HEK293 (cell line): Measurements from ENCODE around the gene SARS2.
A peak's percentile ranks its signal among the peaks of the same experiment; 100 is the strongest.

Source experiments
- CTCF ChIA-PET: fragments of 350-600 bp; formaldehyde crosslinking; extraction: SDS; loops from one replicate; lab custom pipeline; 2021; ENCODE audit warnings: antibody characterized with exemption; lab: Yijun Ruan, JAX
- POLR2A ChIA-PET: fragments of 300-600 bp; formaldehyde crosslinking; extraction: SDS; loops from one replicate; lab custom pipeline; 2020; ENCODE audit warnings: antibody characterized with exemption, inconsistent platforms; lab: Yijun Ruan, JAX
- H3K27ac ChIP-seq: fragments of 200-500 bp; sonication (Bioruptor generic); 2 replicates; pipeline ENCODE4 v1.5.1; 2014; ENCODE audit warnings: low read depth, low read length, control low read depth, inconsistent platforms; ENCODE audit errors: extremely low read depth
- H3K36me3 ChIP-seq, 2 experiments: fragments of 200-500 bp in 1 of 2; sonication (Bioruptor generic) in 1 of 2; 1 replicate in 1 of 2; 2 replicates in 1 of 2; pipeline ENCODE4 v1.5.1; 2014 to 2017; ENCODE audit warnings: inconsistent platforms in 2 of 2, low read length in 2 of 2; ENCODE audit not compliant: control insufficient read depth in 2 of 2, insufficient read depth in 1 of 2
- H3K4me1 ChIP-seq: fragments of 200-500 bp; sonication (Bioruptor generic); 2 replicates; pipeline ENCODE4 v1.5.1; 2014; ENCODE audit warnings: mild to moderate bottlenecking, low read length, inconsistent platforms; ENCODE audit not compliant: control insufficient read depth, insufficient read depth
- H3K4me3 ChIP-seq: 2 replicates; pipeline ENCODE4 v1.5.1; 2011; ENCODE audit warnings: low read depth, mild to moderate bottlenecking, control low read depth, low read length, moderate library complexity
- H3K9me3 ChIP-seq: fragments of 200-500 bp; sonication (Bioruptor generic); 2 replicates; pipeline ENCODE4 v1.5.1; 2014; ENCODE audit warnings: low read depth, low read length, inconsistent platforms; ENCODE audit not compliant: control insufficient read depth, insufficient read depth
- BCL11B ChIP-seq: fragments of 450-650 bp; formaldehyde crosslinking; IDR thresholded peaks from 2 replicates; pipeline ENCODE4 v1.5.1; 2016; ENCODE audit warnings: low read depth, missing biosample characterization, missing genetic modification characterization
- GLI2 ChIP-seq: fragments of 450-650 bp; formaldehyde crosslinking; IDR thresholded peaks from 2 replicates; pipeline ENCODE4; 2017; ENCODE audit warnings: missing biosample characterization, missing genetic modification characterization, low read depth, borderline replicate concordance
- GLI4 ChIP-seq: fragments of 450-650 bp; formaldehyde crosslinking; IDR thresholded peaks from 2 replicates; pipeline ENCODE4 v1.5.1; 2016; ENCODE audit warnings: missing biosample characterization, missing genetic modification characterization
- KLF16 ChIP-seq: fragments of 450-650 bp; formaldehyde crosslinking; IDR thresholded peaks from 2 replicates; pipeline ENCODE4 v1.5.1; 2017; ENCODE audit warnings: missing biosample characterization, missing genetic modification characterization
- OVOL3 ChIP-seq: fragments of 450-650 bp; formaldehyde crosslinking; IDR thresholded peaks from 2 replicates; pipeline ENCODE4 v1.5.1; 2016; ENCODE audit warnings: missing biosample characterization, missing genetic modification characterization
- SALL2 ChIP-seq: fragments of 450-650 bp; formaldehyde crosslinking; IDR thresholded peaks from 2 replicates; pipeline ENCODE4 v1.5.0; 2017; ENCODE audit warnings: missing biosample characterization, mild to moderate bottlenecking, missing genetic modification characterization, borderline replicate concordance
- SP2 ChIP-seq: fragments of 450-650 bp; formaldehyde crosslinking; IDR thresholded peaks from 2 replicates; pipeline ENCODE4 v1.5.1; 2016; ENCODE audit warnings: missing biosample characterization, missing genetic modification characterization
- WT1 ChIP-seq: fragments of 450-650 bp; formaldehyde crosslinking; IDR thresholded peaks from 2 replicates; pipeline ENCODE4 v1.5.1; 2016; ENCODE audit warnings: missing biosample characterization, missing genetic modification characterization
- ZBTB1 ChIP-seq: fragments of 450-650 bp; formaldehyde crosslinking; IDR thresholded peaks from 2 replicates; pipeline ENCODE4 v1.5.1; 2016; ENCODE audit warnings: missing biosample characterization, missing genetic modification characterization
- ZBTB7A ChIP-seq: fragments of 450-650 bp; formaldehyde crosslinking; IDR thresholded peaks from 2 replicates; pipeline ENCODE4 v1.5.1; 2016; ENCODE audit warnings: low read depth, missing biosample characterization, missing genetic modification characterization
- ZFP41 ChIP-seq: fragments of 450-650 bp; formaldehyde crosslinking; IDR thresholded peaks from 2 replicates; pipeline ENCODE4 v1.5.1; 2016; ENCODE audit warnings: missing biosample characterization, missing genetic modification characterization, borderline replicate concordance
- ZNF121 ChIP-seq: fragments of 450-650 bp; formaldehyde crosslinking; IDR thresholded peaks from 2 replicates; pipeline ENCODE4 v1.5.1; 2016; ENCODE audit warnings: missing biosample characterization, missing genetic modification characterization
- ZNF16 ChIP-seq: fragments of 450-650 bp; formaldehyde crosslinking; IDR thresholded peaks from 2 replicates; pipeline ENCODE4 v1.5.1; 2016; ENCODE audit warnings: low read depth, missing biosample characterization, missing genetic modification characterization
- ZNF175 ChIP-seq: fragments of 450-650 bp; formaldehyde crosslinking; IDR thresholded peaks from 2 replicates; pipeline ENCODE4 v1.5.1; 2016; ENCODE audit warnings: missing biosample characterization, missing genetic modification characterization
- ZNF221 ChIP-seq: fragments of 450-650 bp; formaldehyde crosslinking; IDR thresholded peaks from 2 replicates; pipeline ENCODE4 v1.5.1; 2017; ENCODE audit warnings: missing biosample characterization, missing genetic modification characterization, borderline replicate concordance
- ZNF239 ChIP-seq: fragments of 450-650 bp; formaldehyde crosslinking; IDR thresholded peaks from 2 replicates; pipeline ENCODE4 v1.5.1; 2016; ENCODE audit warnings: missing biosample characterization, missing genetic modification characterization
- ZNF266 ChIP-seq: fragments of 450-650 bp; formaldehyde crosslinking; IDR thresholded peaks from 2 replicates; pipeline ENCODE4 v1.5.1; 2016; ENCODE audit warnings: missing biosample characterization, missing genetic modification characterization, low read depth
- ZNF324 ChIP-seq: fragments of 450-650 bp; formaldehyde crosslinking; IDR thresholded peaks from 2 replicates; pipeline ENCODE4 v1.5.1; 2016; ENCODE audit warnings: missing biosample characterization, missing genetic modification characterization
- ZNF423 ChIP-seq: fragments of 450-650 bp; formaldehyde crosslinking; IDR thresholded peaks from 2 replicates; pipeline ENCODE4 v1.5.1; 2016; ENCODE audit warnings: missing biosample characterization, missing genetic modification characterization
- ZNF473 ChIP-seq: fragments of 450-650 bp; formaldehyde crosslinking; IDR thresholded peaks from 2 replicates; pipeline ENCODE4 v1.5.1; 2017; ENCODE audit warnings: missing biosample characterization, missing genetic modification characterization
- ZNF544 ChIP-seq: fragments of 450-650 bp; formaldehyde crosslinking; IDR thresholded peaks from 2 replicates; pipeline ENCODE4 v1.5.0; 2017; ENCODE audit warnings: missing biosample characterization, missing genetic modification characterization
- ZNF561 ChIP-seq: fragments of 450-650 bp; IDR thresholded peaks from 2 replicates; pipeline ENCODE4 v1.5.1; 2018; ENCODE audit warnings: missing biosample characterization, missing genetic modification characterization, borderline replicate concordance
- ZNF658 ChIP-seq: fragments of 450-650 bp; formaldehyde crosslinking; IDR thresholded peaks from 2 replicates; pipeline ENCODE4; 2016; ENCODE audit warnings: missing biosample characterization, missing genetic modification characterization
- ZNF747 ChIP-seq: fragments of 450-650 bp; formaldehyde crosslinking; IDR thresholded peaks from 2 replicates; pipeline ENCODE4 v1.5.1; 2016; ENCODE audit warnings: missing biosample characterization, missing genetic modification characterization
- ZNF792 ChIP-seq: fragments of 450-650 bp; formaldehyde crosslinking; IDR thresholded peaks from 2 replicates; pipeline ENCODE4 v1.5.1; 2016; ENCODE audit warnings: missing biosample characterization, missing genetic modification characterization
- ZXDB ChIP-seq: fragments of 450-650 bp; formaldehyde crosslinking; IDR thresholded peaks from 2 replicates; pipeline ENCODE4 v1.5.1; 2016; ENCODE audit warnings: missing biosample characterization, missing genetic modification characterization
- TF ChIP-seq, protein P1 (sequence below): fragments of 450-650 bp; formaldehyde crosslinking; IDR thresholded peaks from 2 replicates; pipeline ENCODE4 v1.5.1; 2016; ENCODE audit warnings: missing biosample characterization, missing genetic modification characterization
- TF ChIP-seq, protein P2 (sequence below): fragments of 450-650 bp; formaldehyde crosslinking; IDR thresholded peaks from 2 replicates; pipeline ENCODE4 v1.5.1; 2016; ENCODE audit warnings: missing biosample characterization, missing genetic modification characterization
- TF ChIP-seq, protein P3 (sequence below): fragments of 450-650 bp; formaldehyde crosslinking; IDR thresholded peaks from 2 replicates; pipeline ENCODE4 v1.5.1; 2016; ENCODE audit warnings: missing biosample characterization, missing genetic modification characterization
- TF ChIP-seq, protein P4 (sequence below): fragments of 450-650 bp; formaldehyde crosslinking; IDR thresholded peaks from 2 replicates; pipeline ENCODE4 v1.5.1; 2017; ENCODE audit warnings: missing biosample characterization, missing genetic modification characterization

The SARS2 gene

DNA sequence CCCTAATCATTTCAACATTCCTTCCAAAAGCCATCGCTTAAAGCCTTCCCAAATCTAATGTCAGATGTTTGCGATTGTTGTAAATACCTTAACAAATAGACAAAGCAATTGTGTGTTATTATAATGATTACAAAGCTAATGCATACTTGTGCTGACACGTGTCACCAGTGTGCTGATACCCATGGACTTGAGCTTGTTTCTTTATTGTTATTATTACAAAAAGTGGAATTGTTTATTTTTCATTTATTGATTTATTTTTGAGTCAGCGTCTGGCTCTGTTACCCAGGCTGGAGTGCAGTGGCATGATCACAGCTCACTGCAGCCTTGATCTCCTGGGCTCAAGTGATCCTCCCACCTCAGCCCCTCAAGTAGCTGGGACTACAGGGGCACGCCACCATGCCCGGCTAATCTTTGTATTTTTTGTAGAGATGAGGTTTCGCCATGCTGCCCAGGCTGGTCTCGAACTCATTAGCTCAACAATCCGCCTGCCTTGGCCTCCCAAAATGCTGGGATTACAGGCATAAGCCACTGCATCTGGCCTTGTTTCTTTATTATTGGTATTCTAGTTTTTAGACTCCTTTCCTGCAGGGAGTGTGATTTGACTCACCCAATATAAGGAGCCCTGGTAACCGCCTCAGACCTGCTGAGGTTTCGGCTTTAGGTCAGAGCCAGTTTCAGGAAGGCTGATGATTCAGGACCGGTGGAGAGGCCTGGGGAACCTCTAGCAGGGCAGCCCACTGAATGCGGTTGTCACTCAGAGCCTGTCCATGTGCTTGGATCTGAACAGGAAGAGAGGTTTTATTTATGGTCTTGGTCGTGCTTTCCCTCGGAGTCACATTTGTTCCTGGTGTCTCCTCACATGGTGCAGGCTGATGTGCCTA, 47.1 kb upstream of the SARS2 start (continued):
- TF ChIP-seq ZBTB1 (tag by site-specific recombination), result no peak
- TF ChIP-seq ZBTB7A (tag by site-specific recombination), result no peak
- TF ChIP-seq ZNF175 (tag by site-specific recombination), result no peak
- TF ChIP-seq GLI4 (tag by site-specific recombination), result no peak

DNA sequence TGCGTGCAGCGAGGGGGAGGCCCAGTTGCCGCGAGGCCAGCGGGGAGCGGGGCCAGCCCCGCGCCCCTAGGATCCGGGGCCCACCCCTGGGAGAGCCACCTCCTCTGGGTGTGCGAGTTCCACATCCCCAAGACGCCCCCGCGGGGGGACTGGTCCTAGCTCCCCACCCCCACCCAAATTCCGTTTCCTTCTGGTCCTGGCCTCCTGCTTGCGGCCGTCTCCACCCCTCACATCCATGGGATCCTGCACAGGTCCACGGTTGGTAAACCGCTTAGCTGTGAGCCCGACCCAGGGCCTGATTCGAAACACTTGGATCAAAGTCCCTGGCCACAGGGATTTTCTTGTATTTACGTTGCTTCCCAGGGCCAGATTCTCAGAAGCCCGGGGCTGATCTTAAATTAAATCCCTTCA, 45.3 kb upstream of the SARS2 start:
- H3K9me3 ChIP-seq, result no peaks in the 10 kb centered on the region
- ChIA-PET POLR2A (interaction anchor here (0.6 to 2.6 kb wide), 18 partner anchors 9 to 460 kb away, joined by 3 to 24 read pairs (median 5); partner anchors contain the start of genes FBXO27, MRPS12, RPS16 and SARS2), CTCF (interaction anchor here (0.6 to 5.9 kb wide), 39 partner anchors 8 to 573 kb away, joined by 3 to 62 read pairs (median 4); partner anchors contain the start of genes FAM98C, FBXO27, MRPS12 and SARS2)
- H3K4me3 ChIP-seq, result peak overlapping the region; percentile 65
- H3K4me1 ChIP-seq, result peaks cover 32% of the 10 kb centered on the region
- peak overlapping the region; percentile 96 for H3K27ac ChIP-seq
- H3K36me3 ChIP-seq, result peaks cover 9 to 27% of the 10 kb centered on the region in 2 experiments
- peak; percentile 11; the same call in 1 of the 2 replicates for TF ChIP-seq BCL11B
- TF ChIP-seq, protein P1, sequence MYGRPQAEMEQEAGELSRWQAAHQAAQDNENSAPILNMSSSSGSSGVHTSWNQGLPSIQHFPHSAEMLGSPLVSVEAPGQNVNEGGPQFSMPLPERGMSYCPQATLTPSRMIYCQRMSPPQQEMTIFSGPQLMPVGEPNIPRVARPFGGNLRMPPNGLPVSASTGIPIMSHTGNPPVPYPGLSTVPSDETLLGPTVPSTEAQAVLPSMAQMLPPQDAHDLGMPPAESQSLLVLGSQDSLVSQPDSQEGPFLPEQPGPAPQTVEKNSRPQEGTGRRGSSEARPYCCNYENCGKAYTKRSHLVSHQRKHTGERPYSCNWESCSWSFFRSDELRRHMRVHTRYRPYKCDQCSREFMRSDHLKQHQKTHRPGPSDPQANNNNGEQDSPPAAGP, result peak; percentile 22
- peak; percentile 98 for TF ChIP-seq ZNF423 (tag by site-specific recombination)
- no peak for TF ChIP-seq ZNF747 (tag by site-specific recombination)
- TF ChIP-seq ZNF266 (tag by site-specific recombination), result no peak
- TF ChIP-seq SP2 (tag by site-specific recombination), result peak; percentile 76
- peak; percentile 49; the same call in 1 of the 2 replicates for TF ChIP-seq KLF16
- TF ChIP-seq ZNF16 (tag by site-specific recombination), result no peak
- TF ChIP-seq SALL2 (tag by site-specific recombination), result no peak
- no peak for TF ChIP-seq ZNF324 (tag by site-specific recombination)
- no peak for TF ChIP-seq ZNF544 (tag by site-specific recombination)
- peak; percentile 61; the same call in 1 of the 2 replicates for TF ChIP-seq ZNF221 (tag by site-specific recombination)
- no peak for TF ChIP-seq ZNF473 (tag by site-specific recombination)
- no peak; the same call in 1 of the 2 replicates for TF ChIP-seq ZNF561 (tag by site-specific recombination)
- TF ChIP-seq, protein P2, sequence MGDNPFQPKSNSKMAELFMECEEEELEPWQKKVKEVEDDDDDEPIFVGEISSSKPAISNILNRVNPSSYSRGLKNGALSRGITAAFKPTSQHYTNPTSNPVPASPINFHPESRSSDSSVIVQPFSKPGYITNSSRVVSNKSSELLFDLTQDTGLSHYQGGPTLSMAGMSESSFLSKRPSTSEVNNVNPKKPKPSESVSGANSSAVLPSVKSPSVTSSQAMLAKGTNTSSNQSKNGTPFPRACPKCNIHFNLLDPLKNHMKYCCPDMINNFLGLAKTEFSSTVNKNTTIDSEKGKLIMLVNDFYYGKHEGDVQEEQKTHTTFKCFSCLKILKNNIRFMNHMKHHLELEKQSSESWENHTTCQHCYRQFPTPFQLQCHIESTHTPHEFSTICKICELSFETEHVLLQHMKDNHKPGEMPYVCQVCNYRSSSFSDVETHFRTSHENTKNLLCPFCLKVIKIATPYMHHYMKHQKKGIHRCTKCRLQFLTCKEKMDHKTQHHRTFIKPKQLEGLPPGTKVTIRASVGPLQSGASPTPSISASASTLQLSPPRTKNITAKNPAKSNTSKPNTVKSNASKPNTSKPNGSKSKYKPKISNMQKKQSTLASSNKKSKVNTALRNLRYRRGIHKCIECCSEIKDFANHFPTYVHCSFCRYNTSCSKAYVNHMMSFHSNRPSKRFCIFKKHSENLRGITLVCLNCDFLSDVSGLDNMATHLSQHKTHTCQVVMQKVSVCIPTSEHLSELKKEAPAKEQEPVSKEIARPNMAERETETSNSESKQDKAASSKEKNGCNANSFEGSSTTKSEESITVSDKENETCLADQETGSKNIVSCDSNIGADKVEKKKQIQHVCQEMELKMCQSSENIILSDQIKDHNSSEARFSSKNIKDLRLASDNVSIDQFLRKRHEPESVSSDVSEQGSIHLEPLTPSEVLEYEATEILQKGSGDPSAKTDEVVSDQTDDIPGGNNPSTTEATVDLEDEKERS (tag by site-specific recombination), result peak; percentile 40; the same call in 1 of the 2 replicates
- no peak for TF ChIP-seq ZNF658
- TF ChIP-seq ZNF121 (tag by site-specific recombination), result no peak
- no peak for TF ChIP-seq ZNF239 (tag by site-specific recombination)
- TF ChIP-seq, protein P3, sequence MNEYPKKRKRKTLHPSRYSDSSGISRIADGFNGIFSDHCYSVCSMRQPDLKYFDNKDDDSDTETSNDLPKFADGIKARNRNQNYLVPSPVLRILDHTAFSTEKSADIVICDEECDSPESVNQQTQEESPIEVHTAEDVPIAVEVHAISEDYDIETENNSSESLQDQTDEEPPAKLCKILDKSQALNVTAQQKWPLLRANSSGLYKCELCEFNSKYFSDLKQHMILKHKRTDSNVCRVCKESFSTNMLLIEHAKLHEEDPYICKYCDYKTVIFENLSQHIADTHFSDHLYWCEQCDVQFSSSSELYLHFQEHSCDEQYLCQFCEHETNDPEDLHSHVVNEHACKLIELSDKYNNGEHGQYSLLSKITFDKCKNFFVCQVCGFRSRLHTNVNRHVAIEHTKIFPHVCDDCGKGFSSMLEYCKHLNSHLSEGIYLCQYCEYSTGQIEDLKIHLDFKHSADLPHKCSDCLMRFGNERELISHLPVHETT (tag by site-specific recombination), result 0 out of 2 replicates have a peak, but pooled peaks have one; percentile 37
- 0 out of 2 replicates have a peak, but pooled peaks have one; percentile 51 for TF ChIP-seq OVOL3 (tag by site-specific recombination)
- TF ChIP-seq ZXDB, result no peak; the same call in 1 of the 2 replicates
- peak; percentile 17 for TF ChIP-seq WT1 (tag by site-specific recombination)
- TF ChIP-seq ZFP41, result no peak; the same call in 1 of the 2 replicates
- TF ChIP-seq ZNF792 (tag by site-specific recombination), result no peak
- no peak for TF ChIP-seq GLI2 (tag by site-specific recombination)
- TF ChIP-seq, protein P4, sequence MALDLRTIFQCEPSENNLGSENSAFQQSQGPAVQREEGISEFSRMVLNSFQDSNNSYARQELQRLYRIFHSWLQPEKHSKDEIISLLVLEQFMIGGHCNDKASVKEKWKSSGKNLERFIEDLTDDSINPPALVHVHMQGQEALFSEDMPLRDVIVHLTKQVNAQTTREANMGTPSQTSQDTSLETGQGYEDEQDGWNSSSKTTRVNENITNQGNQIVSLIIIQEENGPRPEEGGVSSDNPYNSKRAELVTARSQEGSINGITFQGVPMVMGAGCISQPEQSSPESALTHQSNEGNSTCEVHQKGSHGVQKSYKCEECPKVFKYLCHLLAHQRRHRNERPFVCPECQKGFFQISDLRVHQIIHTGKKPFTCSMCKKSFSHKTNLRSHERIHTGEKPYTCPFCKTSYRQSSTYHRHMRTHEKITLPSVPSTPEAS (tag by site-specific recombination), result no peak
